DMS 273 treated with DMSO at 0.1 percent for 48 hours (cell line): Measurements from ENCODE around the gene SIGLEC1.

Source experiments
- DNase-seq: peaks from one replicate; lab custom pipeline; 2025; lab: John Stamatoyannopoulos, UW

Gene SIGLEC1

GRCh38 chr20:3712279-3712873, at the start of gene SIGLEC1:
Gene SIGLEC1 (minus strand): TSS chr20:3712600. CDS start chr20:3707128, 5,472 bp downstream.
- DNase-seq = no peak

GRCh38 chr20:3760655-3761348, 48.4 kb upstream of the SIGLEC1 start:
- no peak for DNase-seq

GRCh38 chr20:3759884-3760283, 47.5 kb upstream of the SIGLEC1 start:
- DNase-seq = no peak

GRCh38 chr20:3759316-3759823, 47.0 kb upstream of the SIGLEC1 start:
- no peak for DNase-seq

GRCh38 chr20:3758566-3758965, 46.2 kb upstream of the SIGLEC1 start:
- DNase-seq = no peak

GRCh38 chr20:3757268-3757667, 44.9 kb upstream of the SIGLEC1 start:
- DNase-seq = no peak

GRCh38 chr20:3755814-3756480, 43.5 kb upstream of the SIGLEC1 start:
- no peak for DNase-seq

GRCh38 chr20:3755269-3755668, 42.9 kb upstream of the SIGLEC1 start:
- no peak for DNase-seq

GRCh38 chr20:3754276-3754630, 41.9 kb upstream of the SIGLEC1 start:
- no peak for DNase-seq

GRCh38 chr20:3753501-3754275, 41.3 kb upstream of the SIGLEC1 start:
- no peak for DNase-seq

GRCh38 chr20:3753098-3753497, 40.7 kb upstream of the SIGLEC1 start:
- DNase-seq = peak; percentile 23

- no peak for DNase-seq
These were observed 40.0 kb upstream of the SIGLEC1 start for GRCh38 chr20:3752386-3752759.

GRCh38 chr20:3751675-3752385, 39.4 kb upstream of the SIGLEC1 start:
- DNase-seq = peak; percentile 28

GRCh38 chr20:3751305-3751674, 38.9 kb upstream of the SIGLEC1 start:
- no peak for DNase-seq

GRCh38 chr20:3749689-3750531, 37.5 kb upstream of the SIGLEC1 start:
- peak; percentile 33 for DNase-seq

- no peak for DNase-seq
These were observed 36.8 kb upstream of the SIGLEC1 start for GRCh38 chr20:3749087-3749688.

GRCh38 chr20:3748073-3748472, 35.7 kb upstream of the SIGLEC1 start:
- no peak for DNase-seq

GRCh38 chr20:3747471-3747870, 35.1 kb upstream of the SIGLEC1 start:
- no peak for DNase-seq

GRCh38 chr20:3745686-3746173, 33.3 kb upstream of the SIGLEC1 start:
- DNase-seq = no peak
